HepG2 (cell line): Measurements from ENCODE around the gene RNASE12. TPM values are rescaled to one million over a fixed set of nuclear protein-coding genes. Genes with fewer than 3 reads are reported as not detected.

ENCODE experiments used
- CSRNP1 ChIP-seq: sonication (generic); formaldehyde crosslinking; IDR thresholded peaks from 2 replicates; pipeline ENCODE4 v1.8.1; 2023; ENCODE audit warnings: mild to moderate bottlenecking, missing genetic modification reagents
- DMAP1 ChIP-seq: IDR thresholded peaks from 2 replicates; pipeline ENCODE4 v1.6.1; 2016
- HCFC1 ChIP-seq: fragments of 150-350 bp; IDR thresholded peaks from 2 replicates; pipeline ENCODE4 v1.6.1; 2014; ENCODE audit warnings: low read depth, low read length
- IRX3 ChIP-seq: sonication (generic); formaldehyde crosslinking; IDR thresholded peaks from 2 replicates; pipeline ENCODE4 v1.8.1; 2023; ENCODE audit warnings: mild to moderate bottlenecking, low read depth, missing genetic modification reagents, borderline replicate concordance
- NRL ChIP-seq: sonication (generic); formaldehyde crosslinking; IDR thresholded peaks from 2 replicates; pipeline ENCODE4 v1.5.0; 2020; ENCODE audit warnings: missing genetic modification reagents, mild to moderate bottlenecking, moderate library complexity, borderline replicate concordance
- RFXANK ChIP-seq: IDR thresholded peaks from 2 replicates; pipeline ENCODE4 v1.6.1; 2016
- SETDB1 ChIP-seq: sonication (generic); formaldehyde crosslinking; IDR thresholded peaks from 2 replicates; pipeline ENCODE4 v1.5.1; 2020; ENCODE audit warnings: missing genetic modification reagents, mild to moderate bottlenecking, borderline replicate concordance
- XRCC5 ChIP-seq: fragments of 200-400 bp; formaldehyde crosslinking; optimal IDR thresholded peaks from 2 replicates; pipeline ENCODE3; 2017; ENCODE audit warnings: mild to moderate bottlenecking, low read length
- ZBTB25 ChIP-seq: IDR thresholded peaks from 2 replicates; pipeline ENCODE4 v1.6.1; 2018; ENCODE audit warnings: missing genetic modification reagents
- ZNF143 ChIP-seq: sonication (generic); formaldehyde crosslinking; IDR thresholded peaks from 2 replicates; pipeline ENCODE4 v1.4.0; 2020; ENCODE audit warnings: missing genetic modification reagents
- ZNF337 ChIP-seq: sonication (generic); formaldehyde crosslinking; IDR thresholded peaks from 2 replicates; pipeline ENCODE4 v1.5.1; 2020; ENCODE audit warnings: missing genetic modification reagents, low read depth, mild to moderate bottlenecking, borderline replicate concordance
- ZNF770 ChIP-seq: sonication (generic); formaldehyde crosslinking; IDR thresholded peaks from 2 replicates; pipeline ENCODE4 v1.5.0; 2020; ENCODE audit warnings: mild to moderate bottlenecking, missing genetic modification reagents
- polyA plus RNA-seq, 8 experiments: library from polyadenylated mRNA; depleted of rRNA in 3 of 8; stranded (reverse) in 7 of 8; unstranded in 1 of 8; fragments of >200 nt; fragmentation: Illumina TruSeq in 4 of 8; extraction: Trizol in 4 of 8; gene quantifications; 2 replicates each; pipeline versions ENCODE4 v1.2.1 to v1.2.3, GENCODE V29; 2011 to 2016; ENCODE audit warnings: low read depth in 4 of 8, missing spikeins in 1 of 8, mixed read lengths in 1 of 8; ENCODE audit not compliant: insufficient read depth in 1 of 8
- total RNA-seq, 5 experiments: library from RNA; depleted of rRNA; stranded (reverse); fragments of >200 nt; fragmentation: Illumina TruSeq; extraction: Trizol; gene quantifications; 2 replicates each; pipeline ENCODE4 v1.2.3, GENCODE V29; 2016; ENCODE audit warnings: low read depth in 1 of 5
- TF ChIP-seq, protein P1 (sequence below): sonication (generic); formaldehyde crosslinking; IDR thresholded peaks from 2 replicates; pipeline ENCODE4 v1.5.0; 2020; ENCODE audit warnings: missing genetic modification reagents
- TF ChIP-seq, protein P2 (sequence below): IDR thresholded peaks from 2 replicates; pipeline ENCODE4 v1.4.0; 2020; ENCODE audit warnings: mild to moderate bottlenecking, missing genetic modification reagents
- TF ChIP-seq, protein P3 (sequence below): sonication (generic); formaldehyde crosslinking; conservative IDR thresholded peaks from 2 replicates; pipeline ENCODE4 v1.8.0; 2022; ENCODE audit warnings: mild to moderate bottlenecking, moderate library complexity, missing genetic modification reagents
- TF ChIP-seq, protein P4 (sequence below): sonication (generic); formaldehyde crosslinking; IDR thresholded peaks from 2 replicates; pipeline ENCODE4 v1.5.1; 2020; ENCODE audit warnings: missing genetic modification reagents, mild to moderate bottlenecking, borderline replicate concordance

RNASE12 gene
- total and polyA plus RNA-seq, 2 of the 13 experiments (the other 11 are each of a cell fraction or from before 2014, with no cell fraction given), result not detected

GRCh38 chr14:20610002-20610765 is 19.0 kb upstream of the RNASE12 start (continued):
- TF ChIP-seq ZNF770 (CRISPR knock-in tag), result no peak; the same call in 1 of the 2 replicates
- TF ChIP-seq, protein P1, sequence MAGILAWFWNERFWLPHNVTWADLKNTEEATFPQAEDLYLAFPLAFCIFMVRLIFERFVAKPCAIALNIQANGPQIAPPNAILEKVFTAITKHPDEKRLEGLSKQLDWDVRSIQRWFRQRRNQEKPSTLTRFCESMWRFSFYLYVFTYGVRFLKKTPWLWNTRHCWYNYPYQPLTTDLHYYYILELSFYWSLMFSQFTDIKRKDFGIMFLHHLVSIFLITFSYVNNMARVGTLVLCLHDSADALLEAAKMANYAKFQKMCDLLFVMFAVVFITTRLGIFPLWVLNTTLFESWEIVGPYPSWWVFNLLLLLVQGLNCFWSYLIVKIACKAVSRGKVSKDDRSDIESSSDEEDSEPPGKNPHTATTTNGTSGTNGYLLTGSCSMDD (CRISPR knock-in tag), result no peak
- TF ChIP-seq SETDB1 (CRISPR knock-in tag), result no peak
- no peak for TF ChIP-seq IRX3 (CRISPR knock-in tag)
- TF ChIP-seq RFXANK (CRISPR knock-in tag), result no peak
- TF ChIP-seq, protein P2, sequence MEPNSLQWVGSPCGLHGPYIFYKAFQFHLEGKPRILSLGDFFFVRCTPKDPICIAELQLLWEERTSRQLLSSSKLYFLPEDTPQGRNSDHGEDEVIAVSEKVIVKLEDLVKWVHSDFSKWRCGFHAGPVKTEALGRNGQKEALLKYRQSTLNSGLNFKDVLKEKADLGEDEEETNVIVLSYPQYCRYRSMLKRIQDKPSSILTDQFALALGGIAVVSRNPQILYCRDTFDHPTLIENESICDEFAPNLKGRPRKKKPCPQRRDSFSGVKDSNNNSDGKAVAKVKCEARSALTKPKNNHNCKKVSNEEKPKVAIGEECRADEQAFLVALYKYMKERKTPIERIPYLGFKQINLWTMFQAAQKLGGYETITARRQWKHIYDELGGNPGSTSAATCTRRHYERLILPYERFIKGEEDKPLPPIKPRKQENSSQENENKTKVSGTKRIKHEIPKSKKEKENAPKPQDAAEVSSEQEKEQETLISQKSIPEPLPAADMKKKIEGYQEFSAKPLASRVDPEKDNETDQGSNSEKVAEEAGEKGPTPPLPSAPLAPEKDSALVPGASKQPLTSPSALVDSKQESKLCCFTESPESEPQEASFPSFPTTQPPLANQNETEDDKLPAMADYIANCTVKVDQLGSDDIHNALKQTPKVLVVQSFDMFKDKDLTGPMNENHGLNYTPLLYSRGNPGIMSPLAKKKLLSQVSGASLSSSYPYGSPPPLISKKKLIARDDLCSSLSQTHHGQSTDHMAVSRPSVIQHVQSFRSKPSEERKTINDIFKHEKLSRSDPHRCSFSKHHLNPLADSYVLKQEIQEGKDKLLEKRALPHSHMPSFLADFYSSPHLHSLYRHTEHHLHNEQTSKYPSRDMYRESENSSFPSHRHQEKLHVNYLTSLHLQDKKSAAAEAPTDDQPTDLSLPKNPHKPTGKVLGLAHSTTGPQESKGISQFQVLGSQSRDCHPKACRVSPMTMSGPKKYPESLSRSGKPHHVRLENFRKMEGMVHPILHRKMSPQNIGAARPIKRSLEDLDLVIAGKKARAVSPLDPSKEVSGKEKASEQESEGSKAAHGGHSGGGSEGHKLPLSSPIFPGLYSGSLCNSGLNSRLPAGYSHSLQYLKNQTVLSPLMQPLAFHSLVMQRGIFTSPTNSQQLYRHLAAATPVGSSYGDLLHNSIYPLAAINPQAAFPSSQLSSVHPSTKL (CRISPR knock-in tag), result peak; percentile 83; the same call in 1 of the 2 replicates
- TF ChIP-seq HCFC1, result no peak
- TF ChIP-seq CSRNP1 (CRISPR knock-in tag), result no peak
- TF ChIP-seq ZNF143 (CRISPR knock-in tag), result no peak
- TF ChIP-seq, protein P3, sequence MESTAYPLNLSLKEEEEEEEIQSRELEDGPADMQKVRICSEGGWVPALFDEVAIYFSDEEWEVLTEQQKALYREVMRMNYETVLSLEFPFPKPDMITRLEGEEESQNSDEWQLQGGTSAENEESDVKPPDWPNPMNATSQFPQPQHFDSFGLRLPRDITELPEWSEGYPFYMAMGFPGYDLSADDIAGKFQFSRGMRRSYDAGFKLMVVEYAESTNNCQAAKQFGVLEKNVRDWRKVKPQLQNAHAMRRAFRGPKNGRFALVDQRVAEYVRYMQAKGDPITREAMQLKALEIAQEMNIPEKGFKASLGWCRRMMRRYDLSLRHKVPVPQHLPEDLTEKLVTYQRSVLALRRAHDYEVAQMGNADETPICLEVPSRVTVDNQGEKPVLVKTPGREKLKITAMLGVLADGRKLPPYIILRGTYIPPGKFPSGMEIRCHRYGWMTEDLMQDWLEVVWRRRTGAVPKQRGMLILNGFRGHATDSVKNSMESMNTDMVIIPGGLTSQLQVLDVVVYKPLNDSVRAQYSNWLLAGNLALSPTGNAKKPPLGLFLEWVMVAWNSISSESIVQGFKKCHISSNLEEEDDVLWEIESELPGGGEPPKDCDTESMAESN, result no peak
- TF ChIP-seq ZBTB25 (CRISPR knock-in tag), result peak; percentile 87
- no peak for TF ChIP-seq DMAP1
- TF ChIP-seq NRL, result no peak
- peak; percentile 85 for TF ChIP-seq XRCC5
- TF ChIP-seq ZNF337 (CRISPR knock-in tag), result 0 out of 2 replicates have a peak, but pooled peaks have one; percentile 15
- TF ChIP-seq, protein P4, sequence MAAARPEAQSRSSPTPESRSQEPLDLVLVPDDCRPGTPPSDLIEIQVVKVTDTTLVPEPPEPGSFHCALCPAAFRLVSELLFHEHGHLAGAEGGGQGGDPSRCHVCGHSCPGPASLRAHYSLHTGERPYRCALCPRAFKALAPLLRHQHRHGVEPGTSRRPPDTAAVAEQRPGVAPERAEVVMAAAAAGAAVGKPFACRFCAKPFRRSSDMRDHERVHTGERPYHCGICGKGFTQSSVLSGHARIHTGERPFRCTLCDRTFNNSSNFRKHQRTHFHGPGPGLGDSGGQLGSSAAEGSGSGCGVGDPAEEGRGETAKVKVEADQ (CRISPR knock-in tag), result no peak
